Stimulated activated CD4-positive, alpha-beta T cell treated with anti-CD3 and anti-CD28 coated beads, Interleukin-12 subunit alpha, Interleukin-12 subunit beta, amount 100 ng/mL, for 48 hours (primary cell): ENCODE results near the gene TRRAP.
"Not testable (repeated sequence)": the region's sequence is repeated elsewhere in the genome, so short reads cannot be mapped to it uniquely, and the experiment has no call there.

ENCODE experiments used
- DNase-seq, 3 donors: peaks; one replicate each; pipeline ENCODE4 v3.0.0-alpha.2; 2020; ENCODE audit warnings: low read depth in 2 of 3, low spot score in 1 of 3

The TRRAP gene

DNA sequence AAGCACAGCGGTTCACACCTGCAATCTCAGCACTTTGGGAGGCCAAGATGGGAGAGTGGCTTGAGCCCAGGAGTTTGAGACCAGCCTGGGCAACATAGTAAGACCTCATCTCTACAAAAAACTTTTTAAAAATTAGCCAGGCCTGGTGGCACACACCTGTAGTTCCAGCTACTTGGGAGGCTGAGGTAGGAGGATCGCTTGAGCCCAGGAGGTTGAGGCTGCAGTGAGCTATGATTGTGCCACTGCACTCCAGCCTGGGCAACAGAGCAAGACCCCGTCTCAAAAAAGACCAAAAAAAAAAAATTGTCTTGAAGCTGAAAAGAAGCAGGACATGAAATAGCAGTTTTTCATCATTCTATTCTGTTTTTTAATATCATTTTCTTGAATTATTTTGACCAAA lies 166.5 kb downstream of the TRRAP start:
- not testable (repeated sequence) for DNase-seq

- not testable (repeated sequence) for DNase-seq
These were observed 167.9 kb downstream of the TRRAP start for GRCh38 chr7:99046262-99046661.

DNA sequence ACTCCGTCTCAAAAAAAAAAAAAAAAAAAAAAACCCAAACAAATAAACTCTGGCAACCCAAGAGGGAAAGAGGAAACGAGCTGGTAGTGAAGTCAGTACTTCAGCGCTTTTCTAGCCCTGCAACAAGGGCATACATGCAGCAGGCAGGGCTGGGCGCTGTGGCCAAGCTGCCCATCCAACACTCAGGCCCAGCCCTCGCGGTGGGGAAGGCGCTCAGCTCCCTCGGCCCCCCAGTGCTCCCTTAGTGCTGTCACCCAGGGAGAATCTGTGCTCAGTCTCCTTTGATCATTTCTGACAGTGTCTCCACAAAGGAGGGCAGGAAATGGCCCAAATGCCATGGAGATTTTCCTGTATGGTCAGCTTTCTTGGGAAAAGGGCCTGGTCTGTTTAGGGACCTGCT lies 168.4 kb downstream of the TRRAP start:
- no peak for DNase-seq

GRCh38 chr7:99047526-99048077 lies 169.3 kb downstream of the TRRAP start:
- DNase-seq, result no peak

DNA sequence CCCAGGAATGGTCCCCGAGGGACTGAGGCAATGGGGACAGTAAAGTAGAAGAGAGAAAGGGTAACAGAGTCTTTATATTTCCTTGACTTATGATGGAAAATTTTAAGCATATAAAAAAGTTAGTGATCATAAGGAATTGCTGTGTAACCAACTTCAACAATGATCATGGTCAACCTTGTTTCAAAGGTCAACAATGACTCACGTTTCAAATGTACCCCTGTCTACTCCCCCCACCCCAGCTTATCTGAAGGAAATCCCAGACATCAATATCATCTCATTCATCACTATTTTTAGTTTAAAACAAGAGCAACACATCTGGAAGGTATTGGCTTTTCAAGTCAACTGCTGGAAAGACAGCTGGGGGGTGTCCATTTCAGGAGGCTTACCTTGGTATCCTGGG lies 172.6 kb downstream of the TRRAP start:
- DNase-seq, result no peak

DNA sequence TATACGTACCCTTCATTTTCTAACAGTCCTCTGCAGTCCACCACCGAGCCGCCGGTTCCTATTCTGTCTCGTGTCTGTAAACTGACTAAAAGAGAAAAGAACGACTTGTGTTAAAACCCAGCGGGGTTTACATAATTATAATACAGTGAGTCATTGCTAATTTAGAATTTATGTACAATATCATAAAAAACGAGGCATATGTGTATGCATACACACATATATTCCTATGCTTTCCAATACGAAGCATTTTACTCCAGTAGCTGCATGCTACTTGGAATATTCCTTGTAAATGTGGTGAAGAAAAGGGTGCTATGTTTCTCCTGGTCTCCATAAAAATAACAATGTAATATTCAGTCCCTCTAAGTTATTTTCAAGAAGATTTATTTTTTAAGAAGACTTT lies 176.4 kb downstream of the TRRAP start:
- DNase-seq, result no peak

DNA sequence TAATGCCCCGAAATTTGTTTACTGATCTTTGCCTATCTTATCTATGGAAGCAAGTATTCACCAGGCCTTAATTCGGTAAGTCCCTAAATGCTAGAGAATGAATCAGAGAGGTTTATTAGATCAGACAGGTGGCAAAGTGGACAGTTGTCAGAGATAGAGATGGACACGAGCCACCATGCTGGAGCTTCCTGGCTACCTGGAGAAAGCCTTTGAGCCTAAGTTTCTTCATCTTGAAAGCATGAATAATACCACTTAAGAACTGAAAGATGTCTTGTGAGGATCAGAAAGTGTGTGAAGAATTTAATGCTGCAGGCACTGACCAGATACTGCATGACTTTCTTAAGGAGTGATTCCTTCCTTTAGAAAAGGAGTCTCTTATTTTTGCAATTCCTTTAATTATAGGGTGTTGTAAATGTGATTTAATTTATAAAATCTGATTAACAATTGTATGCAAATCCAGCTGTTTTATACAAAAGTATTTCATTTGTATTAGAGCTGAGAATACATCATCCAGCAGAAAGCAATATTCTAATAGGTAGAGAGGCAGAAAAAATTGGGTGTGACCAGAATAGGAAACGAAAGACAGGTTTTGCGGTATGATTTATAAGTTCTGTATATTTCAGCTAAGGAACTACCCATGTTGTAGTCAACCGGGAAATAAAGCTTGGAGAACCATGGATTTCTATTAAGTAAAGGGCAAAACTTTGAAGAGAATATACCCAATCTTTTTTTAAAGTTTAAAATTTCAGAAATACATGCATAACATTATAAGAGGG lies 182.9 kb downstream of the TRRAP start:
- no peak for DNase-seq
